ENCODE measurements around the gene CNGB1. TPM values are rescaled to one million over a fixed set of nuclear protein-coding genes. Genes with fewer than 3 reads are reported as not detected.
"Not testable (repeated sequence)": the region's sequence is repeated elsewhere in the genome, so short reads cannot be mapped to it uniquely, and the experiment has no call there.

CNGB1 gene
- total RNA-seq, 1 donor from 2014 or later: not detected

- Histone ChIP-seq H3K9ac (ENCODE audit: low read depth in 1 of 3, low read length in 3 of 3) (no peak overlapping the region), H3K27me3 (ENCODE audit: control insufficient read depth in 3 of 3, insufficient read depth in 3 of 3, low read length in 3 of 3) (peaks cover 0 to 7% (median 3%) of the 10 kb centered on the region in 3 donors), H3K9me3 (ENCODE audit: control insufficient read depth in 3 of 3, low read length in 3 of 3) (no peaks in the 10 kb centered on the region), H3K4me1 (ENCODE audit: control insufficient read depth in 3 of 3, insufficient read depth in 3 of 3, low read length in 3 of 3) (no peaks in the 10 kb centered on the region), H3K27ac (ENCODE audit: low read depth, low read length) (no peak overlapping the region), H3K36me3 (ENCODE audit: control insufficient read depth in 3 of 3, insufficient read depth in 3 of 3, low read length in 3 of 3) (no peaks in the 10 kb centered on the region), H3K4me3 (ENCODE audit: low read length in 3 of 3) (no peak overlapping the region)
Observed at GRCh38 chr16:57923418-57923817, 47.5 kb downstream of the CNGB1 start.

GRCh38 chr16:57920880-57921229, 50.1 kb downstream of the CNGB1 start:
- Histone ChIP-seq H3K9ac (ENCODE audit: low read depth in 1 of 3, low read length in 3 of 3) (no peak overlapping the region), H3K36me3 (ENCODE audit: control insufficient read depth in 3 of 3, insufficient read depth in 3 of 3, low read length in 3 of 3) (no peaks in the 10 kb centered on the region), H3K4me1 (ENCODE audit: control insufficient read depth in 3 of 3, insufficient read depth in 3 of 3, low read length in 3 of 3) (no peaks in the 10 kb centered on the region), H3K27ac (ENCODE audit: low read depth, low read length) (no peak overlapping the region), H3K4me3 (ENCODE audit: low read length in 3 of 3) (no peak overlapping the region), H3K27me3 (ENCODE audit: control insufficient read depth in 3 of 3, insufficient read depth in 3 of 3, low read length in 3 of 3) (peaks cover 0 to 7% (median 3%) of the 10 kb centered on the region in 3 donors), H3K9me3 (ENCODE audit: control insufficient read depth in 3 of 3, low read length in 3 of 3) (no peaks in the 10 kb centered on the region)

GRCh38 chr16:57920215-57920879, 50.6 kb downstream of the CNGB1 start:
- Histone ChIP-seq H3K4me3 (ENCODE audit: low read length in 3 of 3) (no peak overlapping the region), H3K27ac (ENCODE audit: low read depth, low read length) (no peak overlapping the region), H3K4me1 (ENCODE audit: control insufficient read depth in 3 of 3, insufficient read depth in 3 of 3, low read length in 3 of 3) (no peaks in the 10 kb centered on the region), H3K9me3 (ENCODE audit: control insufficient read depth in 3 of 3, low read length in 3 of 3) (no peaks in the 10 kb centered on the region), H3K27me3 (ENCODE audit: control insufficient read depth in 3 of 3, insufficient read depth in 3 of 3, low read length in 3 of 3) (peaks cover 0 to 7% (median 3%) of the 10 kb centered on the region in 3 donors), H3K9ac (ENCODE audit: low read depth in 1 of 3, low read length in 3 of 3) (no peak overlapping the region), H3K36me3 (ENCODE audit: control insufficient read depth in 3 of 3, insufficient read depth in 3 of 3, low read length in 3 of 3) (no peaks in the 10 kb centered on the region)

GRCh38 chr16:57918994-57919393, 51.9 kb downstream of the CNGB1 start:
- H3K4me3 ChIP-seq (ENCODE audit: low read length in 3 of 3): no peak overlapping the region
- no peaks in the 10 kb centered on the region for H3K4me1 ChIP-seq (ENCODE audit: control insufficient read depth in 3 of 3, insufficient read depth in 3 of 3, low read length in 3 of 3)
- peaks cover 0 to 7% (median 0%) of the 10 kb centered on the region in 3 donors for H3K27me3 ChIP-seq (ENCODE audit: control insufficient read depth in 3 of 3, insufficient read depth in 3 of 3, low read length in 3 of 3)
- H3K27ac ChIP-seq (ENCODE audit: low read depth, low read length): no peak overlapping the region
- no peak overlapping the region for H3K9ac ChIP-seq (ENCODE audit: low read depth in 1 of 3, low read length in 3 of 3)
- H3K9me3 ChIP-seq (ENCODE audit: control insufficient read depth in 3 of 3, low read length in 3 of 3): no peaks in the 10 kb centered on the region
- H3K36me3 ChIP-seq (ENCODE audit: control insufficient read depth in 3 of 3, insufficient read depth in 3 of 3, low read length in 3 of 3): no peaks in the 10 kb centered on the region

GRCh38 chr16:57918444-57918843, 52.5 kb downstream of the CNGB1 start:
- H3K9ac ChIP-seq (ENCODE audit: low read depth in 1 of 3, low read length in 3 of 3): no peak overlapping the region

GRCh38 chr16:57917929-57918328, 53.0 kb downstream of the CNGB1 start:
- H3K9ac ChIP-seq (ENCODE audit: low read depth in 1 of 3, low read length in 3 of 3); H3K9me3 ChIP-seq (ENCODE audit: control insufficient read depth in 3 of 3, low read length in 3 of 3); H3K27ac ChIP-seq (ENCODE audit: low read depth, low read length); H3K4me1 ChIP-seq (ENCODE audit: control insufficient read depth in 3 of 3, insufficient read depth in 3 of 3, low read length in 3 of 3); H3K27me3 ChIP-seq (ENCODE audit: control insufficient read depth in 3 of 3, insufficient read depth in 3 of 3, low read length in 3 of 3); H3K4me3 ChIP-seq (ENCODE audit: low read length in 3 of 3); H3K36me3 ChIP-seq (ENCODE audit: control insufficient read depth in 3 of 3, insufficient read depth in 3 of 3, low read length in 3 of 3): not testable (repeated sequence)

More at GRCh38 chr16:57918444-57918843, 52.5 kb downstream of the CNGB1 start:
- H3K27ac ChIP-seq (ENCODE audit: low read depth, low read length): no peak overlapping the region
- no peaks in the 10 kb centered on the region for H3K36me3 ChIP-seq (ENCODE audit: control insufficient read depth in 3 of 3, insufficient read depth in 3 of 3, low read length in 3 of 3)
- no peaks in the 10 kb centered on the region for H3K9me3 ChIP-seq (ENCODE audit: control insufficient read depth in 3 of 3, low read length in 3 of 3)
- H3K27me3 ChIP-seq (ENCODE audit: control insufficient read depth in 3 of 3, insufficient read depth in 3 of 3, low read length in 3 of 3): peaks cover 0 to 7% (median 0%) of the 10 kb centered on the region in 3 donors
- no peak overlapping the region for H3K4me3 ChIP-seq (ENCODE audit: low read length in 3 of 3)
- no peaks in the 10 kb centered on the region for H3K4me1 ChIP-seq (ENCODE audit: control insufficient read depth in 3 of 3, insufficient read depth in 3 of 3, low read length in 3 of 3)

GRCh38 chr16:57917489-57917888, 53.4 kb downstream of the CNGB1 start:
- not testable (repeated sequence) for H3K27ac ChIP-seq (ENCODE audit: low read depth, low read length); H3K9ac ChIP-seq (ENCODE audit: low read depth in 1 of 3, low read length in 3 of 3); H3K4me1 ChIP-seq (ENCODE audit: control insufficient read depth in 3 of 3, insufficient read depth in 3 of 3, low read length in 3 of 3); H3K27me3 ChIP-seq (ENCODE audit: control insufficient read depth in 3 of 3, insufficient read depth in 3 of 3, low read length in 3 of 3); H3K36me3 ChIP-seq (ENCODE audit: control insufficient read depth in 3 of 3, insufficient read depth in 3 of 3, low read length in 3 of 3); H3K9me3 ChIP-seq (ENCODE audit: control insufficient read depth in 3 of 3, low read length in 3 of 3); H3K4me3 ChIP-seq (ENCODE audit: low read length in 3 of 3)

- H3K4me1 ChIP-seq (ENCODE audit: control insufficient read depth in 3 of 3, insufficient read depth in 3 of 3, low read length in 3 of 3): no peaks in the 10 kb centered on the region
- no peaks in the 10 kb centered on the region for H3K36me3 ChIP-seq (ENCODE audit: control insufficient read depth in 3 of 3, insufficient read depth in 3 of 3, low read length in 3 of 3)
- no peak overlapping the region for H3K4me3 ChIP-seq (ENCODE audit: low read length in 3 of 3)
- no peaks in the 10 kb centered on the region for H3K9me3 ChIP-seq (ENCODE audit: control insufficient read depth in 3 of 3, low read length in 3 of 3)
- peaks cover 0 to 9% (median 6%) of the 10 kb centered on the region in 3 donors for H3K27me3 ChIP-seq (ENCODE audit: control insufficient read depth in 3 of 3, insufficient read depth in 3 of 3, low read length in 3 of 3)
- H3K9ac ChIP-seq (ENCODE audit: low read depth in 1 of 3, low read length in 3 of 3): no peak overlapping the region
- H3K27ac ChIP-seq (ENCODE audit: low read depth, low read length): no peak overlapping the region
Observed at GRCh38 chr16:57916735-57917438, 54.0 kb downstream of the CNGB1 start.

GRCh38 chr16:57915811-57916488, 55.0 kb downstream of the CNGB1 start:
- no peaks in the 10 kb centered on the region for H3K4me1 ChIP-seq (ENCODE audit: control insufficient read depth in 3 of 3, insufficient read depth in 3 of 3, low read length in 3 of 3)

GRCh38 chr16:57915267-57915666, 55.7 kb downstream of the CNGB1 start:
- Histone ChIP-seq H3K9ac (ENCODE audit: low read depth in 1 of 3, low read length in 3 of 3) (no peak overlapping the region), H3K27ac (ENCODE audit: low read depth, low read length) (no peak overlapping the region), H3K27me3 (ENCODE audit: control insufficient read depth in 3 of 3, insufficient read depth in 3 of 3, low read length in 3 of 3) (peaks cover 0 to 9% (median 6%) of the 10 kb centered on the region in 3 donors), H3K4me1 (ENCODE audit: control insufficient read depth in 3 of 3, insufficient read depth in 3 of 3, low read length in 3 of 3) (no peaks in the 10 kb centered on the region), H3K9me3 (ENCODE audit: control insufficient read depth in 3 of 3, low read length in 3 of 3) (no peaks in the 10 kb centered on the region), H3K4me3 (ENCODE audit: low read length in 3 of 3) (no peak overlapping the region), H3K36me3 (ENCODE audit: control insufficient read depth in 3 of 3, insufficient read depth in 3 of 3, low read length in 3 of 3) (no peaks in the 10 kb centered on the region)

More at GRCh38 chr16:57915811-57916488, 55.0 kb downstream of the CNGB1 start:
- Histone ChIP-seq H3K27me3 (ENCODE audit: control insufficient read depth in 3 of 3, insufficient read depth in 3 of 3, low read length in 3 of 3) (peaks cover 0 to 9% (median 6%) of the 10 kb centered on the region in 3 donors), H3K9ac (ENCODE audit: low read depth in 1 of 3, low read length in 3 of 3) (no peak overlapping the region), H3K36me3 (ENCODE audit: control insufficient read depth in 3 of 3, insufficient read depth in 3 of 3, low read length in 3 of 3) (no peaks in the 10 kb centered on the region), H3K9me3 (ENCODE audit: control insufficient read depth in 3 of 3, low read length in 3 of 3) (no peaks in the 10 kb centered on the region), H3K27ac (ENCODE audit: low read depth, low read length) (no peak overlapping the region), H3K4me3 (ENCODE audit: low read length in 3 of 3) (no peak overlapping the region)

All from skeletal muscle tissue (tissue), 4 donors.